ENCODE data around the gene CCDC73.
"Not testable (repeated sequence)": the region's sequence is repeated elsewhere in the genome, so short reads cannot be mapped to it uniquely, and the experiment has no call there.

The CCDC73 gene

DNA sequence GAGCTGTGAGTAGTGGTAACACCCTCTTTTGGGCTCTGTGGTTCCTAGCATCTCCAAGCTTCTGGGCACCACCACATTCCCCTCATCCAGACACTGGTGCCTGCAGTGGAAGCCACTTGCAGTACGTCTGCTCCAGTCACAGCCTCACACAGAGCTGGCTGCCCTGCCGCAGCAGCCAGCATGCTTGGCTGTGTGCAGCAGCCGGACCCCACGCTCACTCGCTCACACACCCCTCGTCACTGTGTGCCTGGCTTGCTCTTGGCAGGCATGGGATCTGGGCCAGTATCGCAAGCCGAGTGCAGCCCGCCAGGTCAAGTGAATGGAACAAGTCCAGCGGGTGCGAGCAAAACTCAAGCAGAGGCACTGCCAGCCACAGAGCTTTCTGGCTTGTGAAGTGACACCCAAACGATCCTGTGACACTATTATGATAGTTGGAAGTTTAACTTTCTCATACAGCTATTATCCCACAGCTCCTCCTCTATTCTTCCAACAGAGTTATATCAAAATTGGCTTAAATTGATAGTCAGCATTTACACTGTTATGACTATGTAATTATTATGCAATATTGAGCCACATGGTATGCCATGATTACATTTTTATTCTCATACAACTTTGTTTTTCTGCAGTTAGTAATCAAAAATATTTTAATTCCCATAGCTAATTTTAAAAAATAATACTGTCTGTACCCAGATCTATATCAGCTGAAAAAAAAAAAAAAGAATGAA lies 89.0 kb downstream of the CCDC73 start:
- DNase-seq (ENCODE audit: low spot score), result no peak

- DNase-seq (ENCODE audit: low spot score), result no peak
Measured at GRCh38 chr11:32704775-32705174, 89.7 kb downstream of the CCDC73 start.

- DNase-seq (ENCODE audit: low spot score), result no peak
Measured at GRCh38 chr11:32704261-32704660, 90.2 kb downstream of the CCDC73 start.

DNA sequence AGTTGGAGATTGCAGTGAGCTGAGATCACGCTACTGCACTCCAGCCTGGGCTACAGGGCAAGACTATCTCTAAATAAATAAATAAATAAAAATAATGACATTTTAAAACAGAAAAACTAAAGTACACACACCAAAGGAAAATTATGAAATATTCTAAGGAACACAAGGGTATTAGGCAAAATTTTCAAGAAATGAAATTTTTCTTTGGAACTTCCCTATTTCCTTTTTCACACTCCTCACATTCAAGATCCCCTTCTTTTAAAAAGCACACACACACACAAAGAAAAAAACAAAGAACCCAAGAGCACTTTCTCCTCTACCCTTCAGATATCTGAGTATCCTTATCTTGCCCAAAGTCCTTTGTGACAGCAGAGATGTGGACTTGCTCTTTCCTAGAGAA lies 92.8 kb downstream of the CCDC73 start:
- no peak for DNase-seq (ENCODE audit: low spot score)

DNA sequence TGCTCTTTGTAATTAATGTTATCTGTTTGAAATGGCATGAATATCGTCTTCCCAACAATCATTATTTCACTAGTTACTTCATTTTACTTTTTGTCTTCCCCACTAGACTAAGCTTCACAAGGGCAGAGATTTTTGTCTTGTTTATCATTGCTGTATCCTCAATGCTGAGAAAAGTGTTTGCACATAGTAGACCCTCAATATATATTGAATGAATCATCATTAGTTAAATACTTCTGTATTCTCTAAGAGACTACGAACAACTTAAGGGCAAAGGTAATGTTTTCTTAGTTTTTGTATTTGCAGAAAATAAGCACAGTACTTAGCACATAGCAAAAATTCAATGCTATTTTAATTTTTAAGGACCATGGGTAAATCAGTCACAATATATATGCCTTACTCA lies 95.9 kb downstream of the CCDC73 start:
- DNase-seq (ENCODE audit: low spot score), result no peak

DNA sequence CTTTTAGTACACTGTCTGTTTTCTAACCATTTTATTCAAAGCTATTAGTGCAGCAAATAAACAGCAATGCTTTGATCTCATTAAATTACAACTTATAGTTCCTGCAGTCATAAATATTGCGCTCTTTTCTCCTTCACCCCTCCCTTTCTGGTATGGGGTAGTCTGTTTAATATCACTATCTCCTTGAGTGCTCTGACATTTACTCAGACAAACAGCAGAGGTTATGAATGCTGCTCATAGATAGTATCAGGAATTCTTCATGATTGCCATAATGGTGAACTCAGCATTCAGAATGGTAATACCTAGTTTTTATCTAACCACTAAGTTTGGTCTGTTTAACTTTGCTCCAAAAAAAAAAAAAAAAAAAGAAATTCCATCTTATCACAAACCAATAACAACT lies 123.4 kb downstream of the CCDC73 start:
- DNase-seq (ENCODE audit: low spot score), result no peak

GRCh38 chr11:32659672-32660071 lies 134.8 kb downstream of the CCDC73 start:
- DNase-seq (ENCODE audit: low spot score), result no peak

- DNase-seq (ENCODE audit: low spot score), result no peak
Measured at GRCh38 chr11:32658639-32659406, 135.6 kb downstream of the CCDC73 start.

- DNase-seq (ENCODE audit: low spot score), result no peak
Measured at GRCh38 chr11:32643526-32643925, 150.9 kb downstream of the CCDC73 start.

DNA sequence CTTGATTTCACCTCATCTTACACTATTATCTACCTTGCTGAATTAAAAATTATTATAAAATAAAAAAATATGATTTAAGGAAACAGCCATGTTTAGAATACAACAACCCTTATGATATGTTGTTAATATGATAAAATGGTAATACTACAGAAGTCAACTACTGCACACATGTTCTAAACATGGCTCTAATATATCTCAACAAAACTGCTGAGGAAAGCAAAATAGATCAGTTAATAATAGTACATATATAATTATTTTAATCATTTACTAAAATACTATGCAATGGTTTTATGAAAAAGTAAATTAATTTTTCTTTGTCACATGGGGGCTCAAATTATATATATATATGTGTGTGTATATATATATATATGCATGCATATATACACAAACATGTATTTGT lies 153.1 kb downstream of the CCDC73 start:
- no peak for DNase-seq (ENCODE audit: low spot score)

DNA sequence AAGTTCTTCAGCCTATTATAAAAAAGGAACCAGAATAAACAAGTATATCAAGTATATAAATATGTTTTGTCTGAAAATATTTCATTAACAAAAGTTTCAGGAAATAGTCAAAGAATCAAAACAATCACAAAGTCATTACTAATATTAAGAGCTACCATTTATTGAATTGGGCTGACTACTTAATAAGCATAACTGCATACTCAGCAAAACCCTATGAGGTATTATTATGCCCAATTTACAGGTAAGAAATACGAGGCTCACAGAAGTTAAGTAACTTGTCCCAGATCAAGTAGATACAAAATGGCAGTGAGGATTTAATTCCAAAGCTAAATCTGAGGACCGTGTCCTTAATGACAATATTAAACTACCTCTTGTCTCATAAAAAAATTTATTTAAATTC lies 158.6 kb downstream of the CCDC73 start:
- no peak for DNase-seq (ENCODE audit: low spot score)

- DNase-seq (ENCODE audit: low spot score), result no peak
Measured at GRCh38 chr11:32630844-32631243, 163.6 kb downstream of the CCDC73 start.

GRCh38 chr11:32616903-32617302 lies 177.6 kb downstream of the CCDC73 start:
- no peak for DNase-seq (ENCODE audit: low spot score)

GRCh38 chr11:32615422-32615821 lies 179.0 kb downstream of the CCDC73 start:
- DNase-seq (ENCODE audit: low spot score), result no peak

GRCh38 chr11:32613500-32614151 lies 180.8 kb downstream of the CCDC73 start:
- DNase-seq (ENCODE audit: low spot score), result no peak

DNA sequence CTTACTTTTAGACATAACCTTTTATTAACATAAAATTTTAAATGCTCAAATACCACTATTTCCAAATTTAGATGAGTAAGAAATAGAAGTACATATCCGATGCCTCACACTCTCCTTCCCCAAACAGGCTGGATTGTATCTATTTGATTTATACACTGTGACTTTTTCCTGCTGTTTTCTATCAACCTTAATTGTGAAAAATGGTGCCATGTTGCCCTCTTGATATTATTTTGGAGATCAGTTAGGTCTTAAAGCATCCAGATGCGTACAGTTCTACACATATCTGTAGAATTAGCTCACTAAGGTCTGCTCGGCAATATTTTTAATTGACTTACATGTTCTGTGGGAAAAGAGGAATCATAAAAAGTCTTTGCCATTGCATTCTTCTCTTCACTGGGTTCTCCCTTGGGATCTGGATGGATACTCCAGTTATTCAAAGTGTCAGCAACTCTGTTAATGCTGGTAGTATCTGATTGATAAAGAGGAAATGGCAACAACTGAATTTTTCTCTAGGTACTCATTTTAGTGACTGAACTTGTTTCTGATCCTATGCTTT lies 183.6 kb downstream of the CCDC73 start:
- no peak for DNase-seq (ENCODE audit: low spot score)

GRCh38 chr11:32608826-32609225 lies 185.6 kb downstream of the CCDC73 start:
- DNase-seq (ENCODE audit: low spot score), result not testable (repeated sequence)

- no peak for DNase-seq (ENCODE audit: low spot score)
Measured at GRCh38 chr11:32606220-32606619, 188.2 kb downstream of the CCDC73 start.

DNA sequence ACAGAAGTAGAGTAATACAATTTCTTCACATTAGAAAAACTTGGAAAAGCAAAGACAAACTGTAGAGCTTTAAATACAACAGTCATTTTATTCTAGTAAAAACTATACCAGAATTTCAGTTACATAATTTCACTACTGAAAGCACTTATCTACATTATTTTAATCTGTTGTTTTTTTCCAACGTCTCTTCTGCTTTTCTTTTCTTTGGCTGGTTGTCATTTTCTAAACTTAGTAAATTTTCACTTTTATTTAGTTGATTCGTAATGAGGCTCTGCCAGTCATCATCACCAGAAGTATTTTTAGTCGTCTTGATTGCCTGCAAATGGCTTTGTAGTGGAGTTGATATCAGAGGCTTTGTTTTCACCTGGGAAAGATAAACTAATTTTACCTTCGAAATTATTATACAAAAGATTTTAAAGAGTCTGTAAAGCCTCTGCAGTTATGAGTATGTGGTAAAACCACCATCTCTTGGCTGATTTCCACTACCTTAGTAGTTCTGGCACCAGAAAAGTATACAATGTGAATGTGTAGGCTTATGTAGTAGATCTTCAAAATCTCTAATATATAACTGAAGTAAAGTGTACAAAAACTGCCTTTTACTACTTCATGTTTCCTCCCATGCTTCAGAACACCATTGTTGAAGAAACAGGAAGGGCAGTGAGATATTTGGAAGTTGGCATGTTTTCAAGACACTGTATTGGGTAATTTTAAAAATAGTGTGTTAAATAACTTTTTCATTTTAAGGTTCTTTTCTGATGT lies 191.6 kb downstream of the CCDC73 start:
- DNase-seq (ENCODE audit: low spot score), result no peak

- DNase-seq (ENCODE audit: low spot score), result no peak
Measured at GRCh38 chr11:32597921-32598320, 196.5 kb downstream of the CCDC73 start.

DNA sequence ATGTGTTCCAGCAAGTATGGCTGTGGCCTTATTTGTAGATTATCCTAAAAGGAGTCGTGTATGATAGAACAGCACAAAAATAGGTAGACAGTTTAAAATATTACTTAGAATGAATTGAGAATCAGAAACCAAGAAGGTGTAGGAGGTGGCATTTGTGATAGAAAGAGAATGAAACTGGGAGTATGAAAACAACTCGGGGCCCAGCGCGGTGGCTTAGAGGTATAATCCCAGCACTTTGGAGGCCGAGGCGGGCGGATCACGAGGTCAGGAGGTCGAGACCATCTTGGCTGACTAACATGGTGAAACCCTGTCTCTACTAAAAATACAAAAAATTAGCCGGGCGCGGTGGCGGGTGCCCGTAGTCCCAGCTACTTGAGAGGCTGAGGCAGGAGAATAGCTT lies 198.3 kb downstream of the CCDC73 start:
- DNase-seq (ENCODE audit: low spot score), result not testable (repeated sequence)

GRCh38 chr11:32594272-32594671 lies 200.2 kb downstream of the CCDC73 start:
- DNase-seq (ENCODE audit: low spot score), result no peak
